Calu3 (cell line): ENCODE data around the gene PEF1. TPM values are rescaled to one million over a fixed set of nuclear protein-coding genes. Genes with fewer than 3 reads are reported as not detected.

Experiments
- BruUV-seq: library from RNA; stranded (reverse); fragments of 400-500 nt; replicated peaks from 2 replicates; lab custom pipeline; 2021; lab: Mats Ljungman, UMichigan
- CTCF ChIA-PET: fragments of 300-600 bp; sonication (Branson Sonifier 250); formaldehyde crosslinking; loops from one replicate; lab custom pipeline; 2022; ENCODE audit warnings: antibody characterized with exemption; lab: Charles Lee
- DNase-seq: peaks from one replicate; pipeline ENCODE4 v3.0.0; 2022
- H3K27ac Mint-ChIP-seq: one replicate; pipeline ENCODE4 v1.8.0; 2022; ENCODE audit warnings: mixed read lengths; ENCODE audit not compliant: unreplicated experiment
- H3K27me3 Mint-ChIP-seq: one replicate; pipeline ENCODE4 v1.8.0; 2022; ENCODE audit warnings: mixed read lengths; ENCODE audit not compliant: unreplicated experiment
- H3K36me3 Mint-ChIP-seq: one replicate; pipeline ENCODE4 v1.8.0; 2022; ENCODE audit warnings: mild to moderate bottlenecking, moderate library complexity, mixed read lengths; ENCODE audit not compliant: insufficient read depth, unreplicated experiment
- H3K4me1 Mint-ChIP-seq: one replicate; pipeline ENCODE4 v1.8.0; 2022; ENCODE audit warnings: mild to moderate bottlenecking, low read depth, mixed read lengths; ENCODE audit not compliant: unreplicated experiment
- H3K4me3 Mint-ChIP-seq: one replicate; pipeline ENCODE4 v1.8.0; 2022; ENCODE audit warnings: mild to moderate bottlenecking, low read depth, moderate library complexity, mixed read lengths; ENCODE audit not compliant: unreplicated experiment
- H3K9me3 Mint-ChIP-seq: one replicate; pipeline ENCODE4 v1.8.0; 2022; ENCODE audit warnings: low read depth, mixed read lengths; ENCODE audit not compliant: unreplicated experiment
- CTCF ChIP-seq: fragments of 200-600 bp; IDR thresholded peaks from one replicate; pipeline ENCODE4 v1.8.0; 2022; ENCODE audit warnings: antibody characterized with exemption; ENCODE audit not compliant: unreplicated experiment
- intact Hi-C: fragments of 100-400 bp; cut with micrococcal nuclease; formaldehyde crosslinking; loops from one replicate; pipeline ENCODE4 v1.10.0; 2022; ENCODE audit not compliant: unreplicated experiment
- total RNA-seq: library from RNA; stranded (reverse); gene quantifications from 2 replicates; pipeline ENCODE4 v1.2.3, GENCODE V29; 2022

Gene PEF1
- total RNA-seq, 1 experiment from 2014 or later: 61.5 TPM

- CTCF ChIA-PET: interaction anchor here (0.5 to 1.1 kb wide), 2 partner anchors 129 to 612 kb away, joined by 5 to 8 read pairs; no protein-coding TSS in a partner anchor
- H3K27ac Mint-ChIP-seq: no peak overlapping the region
- intact Hi-C loops: no loop called here
- H3K4me3 Mint-ChIP-seq: no peak overlapping the region
- no peak for TF ChIP-seq CTCF
- peaks cover 81% of the 10 kb centered on the region for H3K27me3 Mint-ChIP-seq
- H3K4me1 Mint-ChIP-seq: no peaks in the 10 kb centered on the region
- BruUV-seq: no TSS peak
- peaks cover 7% of the 10 kb centered on the region for H3K36me3 Mint-ChIP-seq
- H3K9me3 Mint-ChIP-seq: no peaks in the 10 kb centered on the region
- DNase-seq: no peak
Observed at GRCh38 chr1:31659889-31660288, 15.2 kb upstream of the PEF1 start.

- Mint-ChIP-seq H3K4me1 (no peaks in the 10 kb centered on the region), H3K4me3 (no peak overlapping the region), H3K36me3 (peaks cover 7% of the 10 kb centered on the region), H3K27me3 (peaks cover 93% of the 10 kb centered on the region), H3K9me3 (no peaks in the 10 kb centered on the region), H3K27ac (no peak overlapping the region)
- CTCF ChIA-PET: interaction anchor here (0.6 to 1.3 kb wide), 3 partner anchors 87 to 347 kb away, joined by 5 read pairs; no protein-coding TSS in a partner anchor
- no peak for TF ChIP-seq CTCF
- no peak for DNase-seq
- BruUV-seq: no TSS peak
- intact Hi-C loops: no loop called here
Observed at GRCh38 chr1:31658721-31659120, 14.0 kb upstream of the PEF1 start.

- Mint-ChIP-seq H3K4me1 (no peaks in the 10 kb centered on the region), H3K4me3 (no peak overlapping the region), H3K27ac (no peak overlapping the region), H3K36me3 (peaks cover 7% of the 10 kb centered on the region), H3K27me3 (peaks cover 86% of the 10 kb centered on the region), H3K9me3 (no peaks in the 10 kb centered on the region)
- TF ChIP-seq CTCF: no peak
- CTCF ChIA-PET: interaction anchor here (0.6 kb wide), 1 partner anchor 347 kb away, joined by 5 read pairs; no protein-coding TSS in a partner anchor
- intact Hi-C loops: no loop called here
- BruUV-seq: no TSS peak
- DNase-seq: no peak
Observed at GRCh38 chr1:31657972-31658510, 13.4 kb upstream of the PEF1 start.

GRCh38 chr1:31657020-31657804 lies 12.5 kb upstream of the PEF1 start:
- Mint-ChIP-seq H3K27ac (no peak overlapping the region), H3K4me3 (no peak overlapping the region), H3K36me3 (peaks cover 7% of the 10 kb centered on the region), H3K4me1 (no peaks in the 10 kb centered on the region), H3K9me3 (no peaks in the 10 kb centered on the region), H3K27me3 (peaks cover 78% of the 10 kb centered on the region)
- no TSS peak for BruUV-seq
- TF ChIP-seq CTCF: no peak
- CTCF ChIA-PET: no interaction called here
- intact Hi-C loops: no loop called here
- no peak for DNase-seq
